Psoas muscle (tissue), 8 donors: Measurements from ENCODE around the gene TEX52. TPM values are rescaled to one million over a fixed set of nuclear protein-coding genes. Genes with fewer than 3 reads are reported as not detected.

Experiments used
- ATAC-seq, 4 donors: fragments of 200-7000 bp; cut with Tn5 transposase; one replicate each; pipeline ENCODE4 v1.9.1; 2020; ENCODE audit warnings: moderate library complexity in 3 of 4, mild to moderate bottlenecking in 2 of 4
- DNase-seq, 2 donors: peaks; one replicate each; pipeline ENCODE4 v3.0.0-alpha.2; 2020
- H3K27ac ChIP-seq: fragments of 200-600 bp; one replicate; pipeline ENCODE4 v1.8.0; 2022
- H3K27me3 ChIP-seq, 3 donors: fragments of 200-600 bp in 1 of 3; one replicate each; pipeline versions ENCODE4 v1.6.1 to v1.8.0; 2013 to 2022; ENCODE audit warnings: low read length in 2 of 3, mild to moderate bottlenecking in 2 of 3, moderate library complexity in 1 of 3; ENCODE audit not compliant: insufficient read depth in 3 of 3
- H3K36me3 ChIP-seq, 2 donors: fragments of 200-600 bp in 1 of 2; one replicate each; pipeline versions ENCODE4 v1.6.1 to v1.8.0; 2013 to 2022; ENCODE audit warnings: low read depth in 1 of 2, mild to moderate bottlenecking in 1 of 2, moderate library complexity in 1 of 2; ENCODE audit not compliant: insufficient read depth in 1 of 2
- H3K4me1 ChIP-seq: fragments of 200-600 bp; one replicate; pipeline ENCODE4 v1.8.0; 2022
- H3K4me3 ChIP-seq: fragments of 200-600 bp; one replicate; pipeline ENCODE4 v1.8.0; 2022; ENCODE audit warnings: mild to moderate bottlenecking
- H3K9me3 ChIP-seq: fragments of 200-600 bp; one replicate; pipeline ENCODE4 v1.8.0; 2022
- WGBS, 3 donors: extraction: QIAGEN DNeasy Blood & Tissue Kit; methylation state at CpG; one replicate each; pipeline versions ENCODE4 v1.1.6 to v1.1.7; 2013; 5-methylcytosine and 5-hydroxymethylcytosine counted together
- intact Hi-C, 2 donors: fragments of 100-400 bp; cut with DNase I; formaldehyde crosslinking; loops; one replicate each; pipeline versions ENCODE4 v1.11.0 to v1.14.2; 2022
- polyA plus RNA-seq, 3 donors: library from polyadenylated mRNA; stranded (reverse); fragments of 200-250 nt; gene quantifications; one replicate each; pipeline ENCODE4 v1.2.3, GENCODE V29; 2013
- total RNA-seq, 4 donors: library from RNA; stranded (reverse); fragmentation: NEBNext Ultra II Directional in 2 of 4; extraction: Animal tissue kit (Norgen Biotek cat#: 25700) in 2 of 4; gene quantifications; one replicate each; pipeline versions ENCODE4 v1.2.1 to v1.2.4, GENCODE V29; 2021 to 2023
- TF ChIP-seq, protein P1 (sequence below): fragments of 200-600 bp; IDR thresholded peaks from one replicate; pipeline ENCODE4 v1.8.0; 2022; ENCODE audit warnings: antibody characterized with exemption
- donor health status: healthy with polysubstance abuse.
- donor health status: DM: no; HTN: no; CAD: no; lungs with moderate emphysema.
- donor health status: Bipolar disorder and iron deficiency.
- donor health status: healthy.
- donor health status: DM: yes; HTN: yes; CAD: no.
- donor health status: DM: no; HTN: no; CAD: no.
- donor health status: DM: no; HTN: no; CAD: no.
- donor health status: DM: yes; HTN: yes; CAD: no.

Gene TEX52
- total and polyA plus RNA-seq, 7 donors, result not detected

DNA sequence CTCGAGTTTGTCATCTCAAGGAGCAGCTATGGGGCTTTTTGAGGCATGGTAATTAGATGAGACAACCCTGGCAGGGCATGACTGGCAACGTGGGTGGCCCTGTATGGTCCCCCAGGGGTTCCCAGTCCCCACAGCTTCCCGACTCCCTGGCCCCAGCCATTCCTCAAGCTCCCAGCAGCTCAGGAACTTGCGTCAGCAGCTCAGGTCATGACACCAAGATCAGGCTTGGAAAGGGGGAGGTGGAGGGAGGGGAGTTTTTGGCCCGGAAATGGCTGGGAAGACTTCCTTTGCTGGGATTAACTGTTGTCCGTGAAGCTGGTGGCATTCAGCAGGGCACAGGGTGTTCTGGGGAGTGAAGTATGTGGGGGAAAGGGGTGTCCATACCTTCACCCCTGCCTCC is 11.6 kb downstream of the TEX52 start:
- Histone ChIP-seq H3K27ac (peak overlapping the region; percentile 36), H3K4me3 (no peak overlapping the region), H3K27me3 (no peaks in the 10 kb centered on the region), H3K9me3 (no peaks in the 10 kb centered on the region), H3K36me3 (peaks cover 5 to 20% of the 10 kb centered on the region in 2 donors), H3K4me1 (peaks cover 6% of the 10 kb centered on the region)
- no peak for DNase-seq
- intact Hi-C loops, result no loop called here
- ATAC-seq, result peak in 2 of 4 donors; percentile 30 to 35
- 22 to 32% (median 26%) methylated on average over 6 of the region's 6 CpGs for WGBS, 3 donors
- TF ChIP-seq, protein P1, sequence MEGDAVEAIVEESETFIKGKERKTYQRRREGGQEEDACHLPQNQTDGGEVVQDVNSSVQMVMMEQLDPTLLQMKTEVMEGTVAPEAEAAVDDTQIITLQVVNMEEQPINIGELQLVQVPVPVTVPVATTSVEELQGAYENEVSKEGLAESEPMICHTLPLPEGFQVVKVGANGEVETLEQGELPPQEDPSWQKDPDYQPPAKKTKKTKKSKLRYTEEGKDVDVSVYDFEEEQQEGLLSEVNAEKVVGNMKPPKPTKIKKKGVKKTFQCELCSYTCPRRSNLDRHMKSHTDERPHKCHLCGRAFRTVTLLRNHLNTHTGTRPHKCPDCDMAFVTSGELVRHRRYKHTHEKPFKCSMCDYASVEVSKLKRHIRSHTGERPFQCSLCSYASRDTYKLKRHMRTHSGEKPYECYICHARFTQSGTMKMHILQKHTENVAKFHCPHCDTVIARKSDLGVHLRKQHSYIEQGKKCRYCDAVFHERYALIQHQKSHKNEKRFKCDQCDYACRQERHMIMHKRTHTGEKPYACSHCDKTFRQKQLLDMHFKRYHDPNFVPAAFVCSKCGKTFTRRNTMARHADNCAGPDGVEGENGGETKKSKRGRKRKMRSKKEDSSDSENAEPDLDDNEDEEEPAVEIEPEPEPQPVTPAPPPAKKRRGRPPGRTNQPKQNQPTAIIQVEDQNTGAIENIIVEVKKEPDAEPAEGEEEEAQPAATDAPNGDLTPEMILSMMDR, result no peak

DNA sequence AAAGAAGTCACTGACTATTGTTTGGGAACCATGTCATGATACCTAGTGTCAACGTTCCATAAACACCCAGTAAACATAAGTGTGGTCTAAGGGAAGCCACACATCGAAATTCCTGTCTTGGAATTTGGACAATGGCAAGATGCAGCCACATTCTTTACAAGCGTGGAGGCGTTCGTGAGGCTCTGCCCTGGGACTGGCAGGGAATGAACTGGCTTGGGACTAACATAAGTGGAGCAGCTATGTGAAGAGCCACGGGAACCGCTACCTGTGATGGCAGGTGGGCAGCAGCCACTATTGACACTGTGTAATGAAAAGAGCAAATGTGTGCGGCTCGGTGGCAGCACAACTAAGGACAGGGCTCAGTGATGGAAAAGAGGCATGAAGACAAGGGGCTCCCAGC is 12.1 kb downstream of the TEX52 start:
- Histone ChIP-seq H3K27me3 (no peaks in the 10 kb centered on the region), H3K36me3 (peaks cover 5 to 20% of the 10 kb centered on the region in 2 donors), H3K9me3 (no peaks in the 10 kb centered on the region), H3K4me3 (no peak overlapping the region), H3K4me1 (peaks cover 6% of the 10 kb centered on the region), H3K27ac (peak overlapping the region; percentile 36)
- TF ChIP-seq, protein P1, result no peak
- DNase-seq, result no peak
- 72 to 83% (median 74%) methylated on average over 9 of the region's 9 CpGs for WGBS, 3 donors
- intact Hi-C loops, result no loop called here
- no peak for ATAC-seq

DNA sequence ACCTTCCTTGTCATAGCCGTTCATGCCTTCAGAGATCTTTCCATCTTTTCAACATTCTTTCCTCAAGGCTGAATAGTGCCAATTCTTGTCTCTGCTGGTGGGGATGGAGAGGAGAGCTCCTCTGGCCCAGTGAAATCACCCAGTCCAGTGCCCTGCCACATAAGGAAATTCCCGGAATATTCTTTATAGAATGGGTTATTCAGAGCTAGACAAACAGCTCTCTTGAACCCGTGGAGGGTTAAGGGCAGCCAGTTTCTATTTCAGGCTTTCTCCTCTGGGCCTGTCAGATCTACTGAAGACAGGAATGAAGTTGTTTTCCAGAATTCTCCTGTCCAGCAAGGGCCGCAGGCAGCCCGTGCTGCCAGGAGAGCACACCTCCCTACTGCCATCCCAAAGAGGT is 13.9 kb downstream of the TEX52 start:
- ATAC-seq (no peak), DNase-seq (no peak)
- Histone ChIP-seq H3K36me3 (peaks cover 5 to 35% of the 10 kb centered on the region in 2 donors), H3K27ac (no peak overlapping the region), H3K4me1 (peaks cover 6% of the 10 kb centered on the region), H3K27me3 (no peaks in the 10 kb centered on the region), H3K4me3 (no peak overlapping the region), H3K9me3 (no peaks in the 10 kb centered on the region)
- 68 to 76% (median 75%) methylated on average over 5 of the region's 5 CpGs for WGBS, 3 donors
- intact Hi-C loops, result no loop called here
- TF ChIP-seq, protein P1, result no peak

DNA sequence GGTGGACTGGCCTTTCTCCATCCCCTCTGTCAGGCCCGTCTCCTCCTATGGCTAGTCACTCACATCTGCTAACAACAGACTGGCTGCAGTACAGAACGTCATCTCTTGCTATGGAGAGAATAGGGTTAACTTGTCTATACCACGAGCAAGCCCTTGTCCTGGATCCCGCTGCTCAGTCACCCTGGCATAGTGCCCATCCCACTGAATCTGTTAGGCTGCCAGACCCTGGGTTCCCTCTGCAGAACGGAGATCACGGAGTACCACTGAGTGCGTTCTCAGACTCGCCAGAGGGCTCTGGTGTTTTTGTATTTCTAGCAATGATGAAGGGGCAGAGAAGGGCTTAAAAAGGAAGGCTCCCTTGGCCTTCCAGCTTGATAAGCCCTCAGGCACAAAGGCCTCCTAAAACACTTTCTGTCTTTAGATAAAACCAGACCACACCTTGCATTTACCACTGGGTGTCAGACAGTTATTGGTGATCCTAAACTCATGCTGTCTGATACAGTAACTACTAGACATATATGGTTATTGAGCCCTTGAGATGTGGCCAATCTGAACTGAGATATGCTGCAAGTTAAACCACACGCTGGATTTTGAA is 15.7 kb downstream of the TEX52 start:
- Histone ChIP-seq H3K4me3 (no peak overlapping the region), H3K4me1 (peaks cover 4% of the 10 kb centered on the region), H3K9me3 (no peaks in the 10 kb centered on the region), H3K27ac (no peak overlapping the region), H3K27me3 (no peaks in the 10 kb centered on the region), H3K36me3 (peaks cover 5 to 41% of the 10 kb centered on the region in 2 donors)
- TF ChIP-seq, protein P1, result no peak
- no peak for DNase-seq
- no peak for ATAC-seq
- 56 to 69% (median 63%) methylated on average over 9 of the region's 9 CpGs for WGBS, 3 donors
- intact Hi-C loops, result no loop called here

DNA sequence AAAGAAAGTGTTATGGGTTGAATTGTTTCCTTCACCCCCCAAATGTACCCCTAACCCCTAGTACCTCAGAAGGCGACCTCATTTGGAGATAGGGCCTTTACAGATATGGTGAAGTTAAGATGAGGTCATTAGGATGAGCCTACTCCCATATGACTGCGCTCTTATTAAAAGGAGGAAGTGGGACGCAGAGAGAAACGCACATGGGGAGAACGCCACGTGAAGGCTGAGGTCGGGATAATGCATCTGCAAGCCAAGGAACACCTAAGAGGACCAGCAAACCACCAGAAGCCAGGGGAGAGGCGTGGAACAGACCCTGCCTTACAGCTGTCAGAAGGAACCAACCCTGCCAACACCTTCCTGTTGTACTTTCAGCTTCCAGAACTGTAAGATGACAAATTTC is 20.3 kb downstream of the TEX52 start:
- no peaks in the 10 kb centered on the region for H3K27me3 ChIP-seq
- no peak for DNase-seq
- no peak overlapping the region for H3K4me3 ChIP-seq
- H3K27ac ChIP-seq, result no peak overlapping the region
- ATAC-seq, result no peak
- no peaks in the 10 kb centered on the region for H3K9me3 ChIP-seq
- intact Hi-C loops, result no loop called here
- 86 to 91% (median 86%) methylated on average over 8 of the region's 8 CpGs for WGBS, 3 donors
- TF ChIP-seq, protein P1, result no peak
- peaks cover 0 to 40% of the 10 kb centered on the region in 2 donors for H3K36me3 ChIP-seq
- peaks cover 6% of the 10 kb centered on the region for H3K4me1 ChIP-seq
